ENCODE measurements around the gene RNF151. TPM values are rescaled to one million over a fixed set of nuclear protein-coding genes. Genes with fewer than 3 reads are reported as not detected.
"Not testable (repeated sequence)": the region's sequence is repeated elsewhere in the genome, so short reads cannot be mapped to it uniquely, and the experiment has no call there.

RNF151 gene
- total RNA-seq, 1 experiment from 2014 or later = not detected

DNA sequence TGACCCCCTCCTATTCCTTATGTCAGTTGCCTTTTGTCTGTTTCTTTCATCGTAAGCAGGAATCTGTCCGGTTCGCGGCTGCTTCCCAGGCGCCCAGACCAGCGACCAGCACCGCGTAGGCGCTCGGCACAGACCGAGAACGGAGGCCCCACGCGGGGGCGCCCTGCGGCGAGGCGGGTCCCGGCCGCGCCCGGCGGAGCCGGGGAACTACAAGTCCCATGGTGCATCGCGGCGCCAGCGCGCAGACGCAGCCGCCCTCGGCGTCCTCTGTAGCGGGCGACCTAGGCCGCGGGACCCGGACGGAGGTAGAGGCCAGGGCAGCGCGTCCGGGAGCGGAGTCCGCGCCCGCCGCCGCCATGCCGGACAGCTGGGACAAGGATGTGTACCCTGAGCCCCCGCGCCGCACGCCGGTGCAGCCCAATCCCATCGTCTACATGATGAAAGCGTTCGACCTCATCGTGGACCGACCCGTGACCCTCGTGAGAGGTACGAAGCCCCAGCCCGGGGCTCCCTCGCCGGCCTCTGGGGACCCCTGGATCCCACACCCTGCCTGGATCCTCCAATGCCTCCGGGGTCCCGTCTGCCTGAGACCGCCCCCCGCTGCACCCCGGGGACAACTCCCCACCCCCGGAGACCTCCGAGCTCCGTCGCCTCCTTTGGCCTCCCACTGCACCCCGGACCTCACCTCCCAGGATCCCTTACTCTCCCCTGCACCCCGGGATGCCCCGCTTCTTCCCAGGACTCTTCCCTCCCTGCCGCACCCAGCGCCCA, 7.2 kb upstream of the RNF151 start, which contains the start of gene NDUFB10:
TSS of gene NDUFB10 (plus strand) at position 270 of the 771 bp plus-strand sequence. CDS start at position 357, 87 bp downstream.
- no TSS peak for BruUV-seq (replicated peaks)
- TF ChIP-seq, protein P1, sequence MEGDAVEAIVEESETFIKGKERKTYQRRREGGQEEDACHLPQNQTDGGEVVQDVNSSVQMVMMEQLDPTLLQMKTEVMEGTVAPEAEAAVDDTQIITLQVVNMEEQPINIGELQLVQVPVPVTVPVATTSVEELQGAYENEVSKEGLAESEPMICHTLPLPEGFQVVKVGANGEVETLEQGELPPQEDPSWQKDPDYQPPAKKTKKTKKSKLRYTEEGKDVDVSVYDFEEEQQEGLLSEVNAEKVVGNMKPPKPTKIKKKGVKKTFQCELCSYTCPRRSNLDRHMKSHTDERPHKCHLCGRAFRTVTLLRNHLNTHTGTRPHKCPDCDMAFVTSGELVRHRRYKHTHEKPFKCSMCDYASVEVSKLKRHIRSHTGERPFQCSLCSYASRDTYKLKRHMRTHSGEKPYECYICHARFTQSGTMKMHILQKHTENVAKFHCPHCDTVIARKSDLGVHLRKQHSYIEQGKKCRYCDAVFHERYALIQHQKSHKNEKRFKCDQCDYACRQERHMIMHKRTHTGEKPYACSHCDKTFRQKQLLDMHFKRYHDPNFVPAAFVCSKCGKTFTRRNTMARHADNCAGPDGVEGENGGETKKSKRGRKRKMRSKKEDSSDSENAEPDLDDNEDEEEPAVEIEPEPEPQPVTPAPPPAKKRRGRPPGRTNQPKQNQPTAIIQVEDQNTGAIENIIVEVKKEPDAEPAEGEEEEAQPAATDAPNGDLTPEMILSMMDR (IDR thresholded peaks at IDR 0.05; ENCODE audit: unreplicated experiment) = peak; percentile 48
- Mint-ChIP-seq H3K9me3 (ENCODE audit: unreplicated experiment) (no peaks in the 10 kb centered on the region), H3K4me1 (ENCODE audit: insufficient read depth, unreplicated experiment) (peaks cover 23% of the 10 kb centered on the region), H3K4me3 (ENCODE audit: unreplicated experiment) (peak within 1 kb of the TSS; percentile 78), H3K27me3 (ENCODE audit: insufficient read depth, unreplicated experiment) (no peaks in the 10 kb centered on the region), H3K36me3 (ENCODE audit: insufficient read depth, unreplicated experiment) (peaks cover 44% of the 10 kb centered on the region), H3K27ac (ENCODE audit: low read depth, unreplicated experiment) (peak within 1 kb of the TSS; percentile 91)
- DNase-seq (ENCODE audit: unreplicated experiment) = peak; percentile 89
- CTCF ChIA-PET = interaction anchor here (0.6 to 1.4 kb wide), 4 partner anchors 44 to 280 kb away, joined by 3 to 4 read pairs (median 3); no protein-coding TSS in a partner anchor
- POLR2A ChIA-PET = interaction anchor here (0.6 to 8.9 kb wide), 14 partner anchors 10 to 770 kb away, joined by 3 to 72 read pairs (median 4); partner anchors contain the start of genes EME2, MRPS34, MSRB1 and NUBP2
- intact Hi-C loops (cut with micrococcal nuclease) = no loop called here

DNA sequence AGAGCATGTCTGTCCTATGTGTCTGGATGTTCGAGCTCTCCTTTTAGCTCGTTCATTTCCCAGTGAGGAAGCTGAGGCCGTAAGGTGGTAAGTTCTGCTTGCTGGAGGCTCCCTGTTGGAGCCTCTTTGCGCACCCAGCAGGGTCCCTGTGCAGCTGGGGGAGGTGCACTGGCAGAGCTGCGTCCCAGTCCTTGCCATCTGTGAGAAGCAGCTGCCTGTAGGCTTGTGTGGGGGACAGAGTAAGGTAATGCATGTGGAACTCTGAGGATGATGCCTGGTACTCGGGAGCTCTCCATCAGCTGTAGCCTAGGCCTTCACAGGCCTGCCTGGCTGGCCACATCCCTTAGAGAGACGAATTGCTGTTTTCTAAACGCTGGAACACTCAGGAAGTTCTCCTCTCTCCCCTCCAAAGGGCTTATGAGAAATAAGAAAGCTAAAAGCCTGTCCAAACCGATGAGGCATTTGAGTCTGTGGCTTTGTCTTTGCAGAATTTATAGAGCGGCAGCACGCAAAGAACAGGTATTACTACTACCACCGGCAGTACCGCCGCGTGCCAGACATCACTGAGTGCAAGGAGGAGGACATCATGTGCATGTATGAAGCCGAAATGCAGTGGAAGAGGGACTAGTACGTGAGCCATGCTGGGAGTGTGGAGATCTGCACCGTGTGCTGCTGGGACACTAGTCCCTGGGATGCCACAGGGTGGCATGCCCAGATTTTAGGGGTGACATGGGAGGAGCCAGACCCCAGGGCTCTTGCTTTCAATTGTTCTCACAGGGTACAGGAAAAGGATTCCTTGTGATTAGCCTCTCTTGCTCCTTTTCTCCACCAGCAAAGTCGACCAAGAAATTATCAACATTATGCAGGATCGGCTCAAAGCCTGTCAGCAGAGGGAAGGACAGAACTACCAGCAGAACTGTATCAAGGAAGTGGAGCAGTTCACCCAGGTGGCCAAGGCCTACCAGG, 5.7 kb upstream of the RNF151 start:
- TF ChIP-seq, protein P1 (IDR thresholded peaks at IDR 0.05; ENCODE audit: unreplicated experiment) = no peak
- H3K4me1 Mint-ChIP-seq (ENCODE audit: insufficient read depth, unreplicated experiment) = peaks cover 23% of the 10 kb centered on the region
- peak overlapping the region; percentile 91 for H3K27ac Mint-ChIP-seq (ENCODE audit: low read depth, unreplicated experiment)
- no peaks in the 10 kb centered on the region for H3K9me3 Mint-ChIP-seq (ENCODE audit: unreplicated experiment)
- peaks cover 59% of the 10 kb centered on the region for H3K36me3 Mint-ChIP-seq (ENCODE audit: insufficient read depth, unreplicated experiment)
- H3K4me3 Mint-ChIP-seq (ENCODE audit: unreplicated experiment) = peak overlapping the region; percentile 78
- POLR2A ChIA-PET = interaction anchor here (1.4 to 8.9 kb wide), 11 partner anchors 8 to 194 kb away, joined by 4 to 72 read pairs (median 8); partner anchors contain the start of genes EME2, GFER, MRPS34 and MSRB1
- peak; percentile 68 for DNase-seq (ENCODE audit: unreplicated experiment)
- no TSS peak for BruUV-seq (replicated peaks)
- intact Hi-C loops (cut with micrococcal nuclease) = no loop called here
- H3K27me3 Mint-ChIP-seq (ENCODE audit: insufficient read depth, unreplicated experiment) = no peaks in the 10 kb centered on the region
- CTCF ChIA-PET = interaction anchor here (1.3 kb wide), 1 partner anchor 97 kb away, joined by 3 read pairs; no protein-coding TSS in a partner anchor

DNA sequence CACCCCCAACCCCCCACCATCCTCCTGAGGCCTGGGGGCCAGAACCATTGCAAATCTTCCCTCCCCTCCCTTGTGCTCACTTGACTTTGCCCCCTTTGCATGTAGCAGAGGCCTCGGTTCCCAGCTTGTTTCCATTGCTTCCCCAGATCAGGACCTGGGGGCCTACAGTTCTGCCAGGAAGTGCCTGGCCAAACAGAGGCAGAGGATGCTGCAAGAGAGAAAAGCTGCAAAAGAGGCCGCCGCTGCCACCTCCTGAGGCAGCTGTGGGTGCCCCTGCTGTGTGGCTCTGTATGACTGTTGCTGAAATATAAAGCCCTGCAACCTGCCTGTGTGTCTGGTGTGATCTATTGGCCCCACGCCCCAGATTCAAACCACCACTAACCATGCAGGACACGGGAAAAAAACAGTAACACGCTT, 5.0 kb upstream of the RNF151 start:
- no peaks in the 10 kb centered on the region for H3K9me3 Mint-ChIP-seq (ENCODE audit: unreplicated experiment)
- peak overlapping the region; percentile 78 for H3K4me3 Mint-ChIP-seq (ENCODE audit: unreplicated experiment)
- no peaks in the 10 kb centered on the region for H3K27me3 Mint-ChIP-seq (ENCODE audit: insufficient read depth, unreplicated experiment)
- no peak overlapping the region for H3K27ac Mint-ChIP-seq (ENCODE audit: low read depth, unreplicated experiment)
- peaks cover 60% of the 10 kb centered on the region for H3K36me3 Mint-ChIP-seq (ENCODE audit: insufficient read depth, unreplicated experiment)
- TSS peak; percentile 14 for BruUV-seq (replicated peaks)
- peaks cover 23% of the 10 kb centered on the region for H3K4me1 Mint-ChIP-seq (ENCODE audit: insufficient read depth, unreplicated experiment)
- TF ChIP-seq, protein P1 (IDR thresholded peaks at IDR 0.05; ENCODE audit: unreplicated experiment) = no peak
- no peak for DNase-seq (ENCODE audit: unreplicated experiment)
- ChIA-PET CTCF (interaction anchor here (0.8 to 1.3 kb wide), 2 partner anchors 98 to 101 kb away, joined by 3 read pairs; no protein-coding TSS in a partner anchor), POLR2A (interaction anchor here (1.1 to 8.9 kb wide), 8 partner anchors 9 to 179 kb away, joined by 3 to 72 read pairs (median 9); partner anchors contain the start of genes GFER, MSRB1, NOXO1 and NTHL1)
- intact Hi-C loops (cut with micrococcal nuclease) = no loop called here

DNA sequence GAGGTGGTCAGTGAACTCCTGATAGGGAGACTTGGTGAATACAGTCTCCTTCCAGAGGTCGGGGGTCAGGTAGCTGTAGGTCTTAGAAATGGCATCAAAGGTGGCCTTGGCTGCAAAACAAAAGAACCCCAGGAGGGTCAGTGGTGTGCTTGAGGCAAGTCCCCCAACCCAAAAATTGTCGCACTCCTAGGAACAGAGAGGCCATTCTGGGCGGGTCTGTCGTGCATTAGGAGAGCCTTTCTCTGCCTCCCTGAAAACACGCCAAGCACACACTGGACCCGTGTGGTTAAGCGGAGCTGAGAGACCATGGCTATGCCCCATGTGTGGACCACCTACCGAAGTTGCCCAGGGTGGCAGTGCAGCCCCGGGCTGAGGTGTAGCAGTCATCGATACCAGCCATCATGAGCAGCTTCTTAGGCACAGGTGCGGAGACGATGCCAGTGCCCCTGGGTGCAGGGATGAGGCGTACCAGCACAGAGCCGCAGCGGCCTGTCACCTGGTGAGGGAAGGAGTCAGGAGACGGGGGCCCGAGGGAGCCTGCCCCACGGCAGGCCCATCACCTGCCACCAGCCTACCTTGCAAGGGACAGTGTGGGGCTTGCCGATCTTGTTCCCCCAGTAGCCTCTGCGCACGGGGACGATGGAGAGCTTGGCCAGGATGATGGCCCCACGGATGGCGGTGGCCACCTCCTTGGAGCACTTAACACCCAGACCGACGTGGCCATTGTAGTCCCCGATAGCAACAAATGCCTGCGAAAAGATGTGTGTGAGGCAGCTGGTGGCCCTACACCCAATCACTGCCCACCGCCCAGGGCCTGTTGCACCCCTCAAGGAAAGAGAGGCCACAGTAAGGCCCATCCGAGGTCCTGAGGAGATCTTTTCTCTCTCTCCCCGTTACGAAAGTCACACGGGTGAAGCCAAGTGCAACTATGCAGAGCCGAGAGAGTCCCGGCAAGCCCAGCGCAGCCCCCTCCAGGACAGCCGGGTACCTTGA, 4.2 kb upstream of the RNF151 start:
- Mint-ChIP-seq H3K36me3 (ENCODE audit: insufficient read depth, unreplicated experiment) (peaks cover 60% of the 10 kb centered on the region), H3K4me1 (ENCODE audit: insufficient read depth, unreplicated experiment) (peaks cover 23% of the 10 kb centered on the region), H3K4me3 (ENCODE audit: unreplicated experiment) (peak overlapping the region; percentile 78), H3K27ac (ENCODE audit: low read depth, unreplicated experiment) (peak overlapping the region; percentile 95)
- CTCF ChIA-PET = interaction anchor here (0.7 to 1.3 kb wide), 3 partner anchors 78 to 102 kb away, joined by 3 to 4 read pairs (median 3); no protein-coding TSS in a partner anchor
- POLR2A ChIA-PET = interaction anchor here (0.7 to 8.9 kb wide), 12 partner anchors 9 to 1435 kb away, joined by 3 to 72 read pairs (median 10); partner anchors contain the start of genes CAPN15, NOXO1, NTHL1 and NUBP2
- H3K9me3 Mint-ChIP-seq (ENCODE audit: unreplicated experiment); H3K27me3 Mint-ChIP-seq (ENCODE audit: insufficient read depth, unreplicated experiment); DNase-seq (ENCODE audit: unreplicated experiment); intact Hi-C loops (cut with micrococcal nuclease): not testable (repeated sequence)
- BruUV-seq (replicated peaks) = TSS peak; percentile 72
